ENCODE measurements around the gene ABCC4.

DNA sequence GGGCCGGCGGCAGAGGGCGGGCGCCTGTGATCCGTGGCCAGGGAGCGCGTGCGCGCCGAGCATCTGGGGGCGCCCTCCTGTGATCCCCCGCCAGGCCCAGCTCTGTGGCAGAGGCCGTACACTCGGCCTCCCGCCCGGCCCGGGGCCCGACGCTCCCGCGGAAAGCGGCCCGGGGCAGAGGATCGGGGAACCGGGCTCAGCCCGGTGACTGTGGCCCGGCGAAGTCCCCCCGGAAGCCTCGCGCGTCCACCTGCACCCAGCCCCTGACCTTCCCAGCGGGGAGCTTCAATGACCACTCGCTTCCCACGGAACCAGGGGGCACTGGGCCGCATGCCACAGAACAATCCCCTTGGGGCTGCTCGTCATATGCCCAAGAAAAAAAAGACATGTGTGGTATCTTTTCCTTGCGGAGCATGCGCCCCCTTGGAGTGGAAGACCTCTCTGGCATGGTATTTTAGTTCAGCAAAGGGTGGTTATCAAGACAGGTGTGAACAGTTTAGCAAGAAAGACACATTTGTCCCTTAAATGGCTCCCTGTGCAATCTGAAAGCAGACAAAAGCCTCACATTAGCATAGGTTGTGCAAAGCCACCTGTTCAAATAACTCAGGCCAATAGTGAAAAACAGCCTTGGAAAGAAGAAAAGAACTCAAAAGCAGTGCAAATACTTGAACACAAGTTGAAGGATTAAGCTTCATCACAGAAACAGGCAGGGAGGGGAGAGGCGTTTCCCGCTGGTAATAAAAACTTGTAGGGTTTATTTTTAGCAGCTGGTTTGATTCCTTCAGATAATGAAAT is 298.0 kb downstream of the ABCC4 start:
- no peak for TF ChIP-seq POLR2A (IDR thresholded peaks at IDR 0.05)
- TF ChIP-seq, protein P1, sequence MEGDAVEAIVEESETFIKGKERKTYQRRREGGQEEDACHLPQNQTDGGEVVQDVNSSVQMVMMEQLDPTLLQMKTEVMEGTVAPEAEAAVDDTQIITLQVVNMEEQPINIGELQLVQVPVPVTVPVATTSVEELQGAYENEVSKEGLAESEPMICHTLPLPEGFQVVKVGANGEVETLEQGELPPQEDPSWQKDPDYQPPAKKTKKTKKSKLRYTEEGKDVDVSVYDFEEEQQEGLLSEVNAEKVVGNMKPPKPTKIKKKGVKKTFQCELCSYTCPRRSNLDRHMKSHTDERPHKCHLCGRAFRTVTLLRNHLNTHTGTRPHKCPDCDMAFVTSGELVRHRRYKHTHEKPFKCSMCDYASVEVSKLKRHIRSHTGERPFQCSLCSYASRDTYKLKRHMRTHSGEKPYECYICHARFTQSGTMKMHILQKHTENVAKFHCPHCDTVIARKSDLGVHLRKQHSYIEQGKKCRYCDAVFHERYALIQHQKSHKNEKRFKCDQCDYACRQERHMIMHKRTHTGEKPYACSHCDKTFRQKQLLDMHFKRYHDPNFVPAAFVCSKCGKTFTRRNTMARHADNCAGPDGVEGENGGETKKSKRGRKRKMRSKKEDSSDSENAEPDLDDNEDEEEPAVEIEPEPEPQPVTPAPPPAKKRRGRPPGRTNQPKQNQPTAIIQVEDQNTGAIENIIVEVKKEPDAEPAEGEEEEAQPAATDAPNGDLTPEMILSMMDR (IDR thresholded peaks at IDR 0.05): no peak
